Colon (tissue), 2 donors: Measurements from ENCODE around the gene WAPL.

Experiments used
- FAIRE-seq: peaks from 2 replicates; lab custom pipeline; 2012; peaks lifted over from hg19 to GRCh38; lab: Jason Lieb, UNC
- donor health status: control.
- donor health status: control.

The WAPL gene

DNA sequence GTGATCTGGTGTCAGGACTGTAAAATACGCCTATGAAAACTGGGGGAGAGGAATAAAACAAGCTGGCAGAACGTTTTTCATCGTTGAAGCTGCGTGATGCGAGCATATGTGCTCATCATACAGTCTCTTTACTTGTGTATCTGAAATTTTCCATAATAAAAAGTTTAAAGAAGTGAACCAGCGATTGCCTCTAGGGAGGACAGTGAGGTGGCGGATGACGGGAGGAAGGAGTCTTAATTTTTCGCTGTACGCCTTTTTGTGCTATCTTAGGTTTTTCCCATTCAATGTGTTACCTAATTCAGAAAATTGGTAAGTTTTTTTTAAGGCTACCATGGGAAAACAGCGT, 891 bp upstream of the WAPL start:
- no peak for FAIRE-seq

DNA sequence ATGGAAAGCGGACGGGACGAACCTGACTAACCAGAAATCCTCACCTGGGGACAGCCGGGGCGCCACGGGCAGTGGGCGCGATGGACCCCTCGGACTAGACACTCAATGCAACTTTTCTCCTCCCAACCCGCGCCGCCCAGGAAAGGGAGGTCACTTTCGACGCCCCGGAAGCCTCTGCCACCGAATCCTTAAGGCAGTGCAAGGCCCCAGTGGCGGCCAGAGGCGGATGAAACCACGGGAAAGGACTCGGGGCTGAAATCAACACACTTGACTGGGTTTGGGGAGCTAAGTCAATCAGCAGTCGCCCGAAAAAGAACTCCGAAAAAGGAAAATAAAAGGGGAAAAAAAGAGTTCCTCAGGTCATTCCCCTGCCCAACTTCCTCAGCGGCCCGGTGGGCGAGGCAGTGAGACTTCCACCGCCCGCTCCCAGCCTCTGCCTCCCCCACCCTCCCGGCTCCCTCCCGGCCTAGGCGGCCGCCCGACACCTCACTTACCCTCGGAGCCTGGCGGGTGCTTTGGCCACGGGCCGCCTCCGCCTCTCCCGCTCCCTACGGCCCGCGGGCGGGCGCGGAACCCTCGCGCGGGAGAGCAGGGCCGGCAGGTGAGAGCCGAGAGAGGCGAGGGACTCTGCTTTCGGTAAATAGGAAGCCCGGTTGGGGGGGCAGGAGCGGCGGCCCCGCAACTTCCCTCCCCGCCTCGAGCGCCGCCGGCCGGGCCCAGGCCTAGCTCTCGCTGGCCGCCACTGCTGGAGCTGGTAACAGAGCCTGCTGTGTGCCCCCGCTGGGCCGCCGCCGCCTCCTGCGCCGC, 518 bp downstream of the WAPL start:
- FAIRE-seq: no peak

DNA sequence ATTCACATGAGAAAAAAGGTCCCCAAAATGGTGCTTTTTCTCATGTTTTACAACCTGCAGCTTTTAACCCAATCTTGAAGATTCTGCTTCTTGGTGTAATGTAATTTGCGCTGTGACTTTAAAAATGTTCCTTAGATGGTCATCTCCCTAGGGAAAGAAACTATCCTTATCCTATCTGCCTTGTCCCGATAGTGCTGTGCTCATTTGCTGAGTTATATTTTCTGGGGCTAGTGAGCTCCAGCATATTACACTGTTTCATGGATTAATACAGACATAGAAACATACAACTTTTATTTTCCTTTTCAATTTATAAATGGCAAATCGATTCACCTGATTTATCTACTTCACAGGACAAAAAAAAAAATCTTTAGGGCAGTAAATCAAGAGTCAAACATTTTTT, 2.8 kb downstream of the WAPL start:
- no peak for FAIRE-seq

DNA sequence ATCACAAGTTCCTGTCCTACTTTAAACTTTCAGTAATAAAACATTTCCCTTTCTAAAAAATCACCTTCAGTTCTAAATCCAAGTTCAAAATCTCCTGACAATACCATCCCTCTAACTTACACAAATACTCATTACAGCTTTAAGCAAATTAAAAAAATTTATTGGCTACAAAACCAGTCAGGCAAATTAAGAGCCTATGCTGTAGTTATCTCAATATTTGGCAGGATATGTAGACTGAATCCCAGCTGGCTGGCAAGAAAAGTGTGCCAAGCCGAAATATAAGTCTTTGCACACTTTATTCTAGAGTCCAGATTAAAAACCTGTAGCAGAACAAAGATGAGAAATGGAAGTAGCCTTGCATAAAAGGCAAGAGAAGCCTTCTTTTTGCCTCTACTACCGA, 9.5 kb downstream of the WAPL start:
- no peak for FAIRE-seq

DNA sequence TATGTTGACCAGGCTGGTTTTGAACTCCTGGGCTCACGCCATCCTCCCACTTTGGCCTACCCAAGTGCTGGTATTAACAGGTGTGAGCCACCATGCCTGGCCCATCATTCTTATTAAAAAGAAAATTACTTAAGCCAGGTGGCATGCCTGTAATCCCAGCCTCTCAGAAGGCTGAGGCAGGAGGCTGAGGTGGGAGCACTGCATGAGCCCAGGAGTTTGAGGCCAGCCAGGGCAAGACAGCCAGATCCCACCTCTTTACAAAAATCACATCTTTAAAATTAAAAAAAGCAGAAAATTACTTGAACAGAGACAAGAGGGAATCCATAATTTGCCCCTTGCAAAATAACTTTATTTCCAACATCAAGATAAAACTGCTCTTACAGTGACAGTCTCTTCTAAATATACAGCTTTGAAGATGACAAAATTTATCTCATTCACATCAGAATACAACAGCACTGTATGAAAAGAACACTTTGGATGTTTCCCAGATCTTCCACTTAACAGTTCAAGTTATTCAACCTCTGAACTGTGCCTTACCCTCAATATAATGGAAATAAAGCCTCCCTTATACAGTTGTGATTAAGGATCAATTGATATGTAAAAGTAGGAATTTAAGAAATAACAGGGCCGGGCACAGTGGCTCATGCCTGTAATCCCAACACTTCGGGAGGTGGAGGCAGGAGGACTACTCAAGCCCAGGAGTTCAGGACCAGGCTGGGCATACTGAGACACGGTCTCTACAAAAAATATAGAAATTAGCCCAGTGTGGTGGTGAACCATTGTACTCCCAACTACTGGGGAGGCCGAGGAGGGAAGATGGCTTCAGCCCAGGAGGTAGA, 10.3 kb downstream of the WAPL start:
- no peak for FAIRE-seq

DNA sequence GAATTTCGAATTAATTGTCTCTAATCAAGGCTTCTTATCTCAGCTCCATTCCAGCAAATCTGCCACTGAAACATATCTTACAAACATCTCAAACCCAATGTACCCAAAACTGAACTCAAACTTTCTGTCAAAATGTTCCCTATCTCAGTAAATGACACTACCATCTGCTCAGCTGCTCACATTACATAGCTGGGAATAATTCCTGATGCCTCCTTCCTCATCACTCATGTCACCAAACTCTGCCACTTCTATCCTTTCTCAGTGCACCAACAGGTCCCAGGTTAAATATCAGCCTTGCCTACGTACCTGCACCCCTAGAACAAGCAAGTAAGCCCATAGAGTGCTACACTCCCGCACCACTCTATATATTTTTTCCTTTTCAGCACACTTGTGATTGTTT, 12.4 kb downstream of the WAPL start:
- no peak for FAIRE-seq

DNA sequence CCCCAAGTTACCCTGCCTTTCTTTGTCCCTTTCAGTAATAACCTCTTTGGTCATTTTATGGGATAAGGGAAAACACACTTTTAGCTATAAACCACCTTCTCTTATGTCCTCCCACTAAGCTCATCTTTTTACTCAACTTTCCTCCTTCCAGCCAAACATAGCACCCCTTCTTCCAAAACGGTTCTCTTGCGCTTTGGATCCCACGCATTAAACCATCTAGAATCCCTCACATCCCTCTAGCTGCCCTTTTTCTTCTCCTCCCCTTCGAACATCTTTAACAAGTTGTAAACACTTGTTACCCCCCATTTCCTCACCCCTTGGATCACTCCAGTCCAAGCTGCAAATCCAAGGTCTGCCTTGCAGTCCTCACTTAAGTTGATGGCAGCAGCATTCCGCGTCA, 13.4 kb downstream of the WAPL start:
- no peak for FAIRE-seq

DNA sequence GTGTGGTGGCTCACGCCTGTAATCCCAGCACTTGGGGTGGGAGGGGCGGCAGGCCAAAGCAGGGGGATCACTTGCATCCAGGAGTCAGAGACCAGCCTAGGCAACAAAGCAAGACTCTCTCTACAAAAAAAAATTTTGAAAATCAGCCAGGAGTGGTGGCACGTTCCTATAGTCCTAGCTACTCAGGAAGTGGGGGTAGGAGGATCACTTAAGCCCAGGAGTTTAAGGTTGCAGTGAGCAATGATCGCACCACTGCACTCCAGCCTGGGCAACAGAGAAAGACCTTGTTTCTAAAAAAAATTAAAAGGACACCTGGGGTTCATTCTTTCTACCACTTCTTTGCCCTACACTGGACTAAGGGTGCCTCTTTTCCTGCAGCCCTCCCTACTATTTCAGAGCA, 15.1 kb downstream of the WAPL start:
- no peak for FAIRE-seq

DNA sequence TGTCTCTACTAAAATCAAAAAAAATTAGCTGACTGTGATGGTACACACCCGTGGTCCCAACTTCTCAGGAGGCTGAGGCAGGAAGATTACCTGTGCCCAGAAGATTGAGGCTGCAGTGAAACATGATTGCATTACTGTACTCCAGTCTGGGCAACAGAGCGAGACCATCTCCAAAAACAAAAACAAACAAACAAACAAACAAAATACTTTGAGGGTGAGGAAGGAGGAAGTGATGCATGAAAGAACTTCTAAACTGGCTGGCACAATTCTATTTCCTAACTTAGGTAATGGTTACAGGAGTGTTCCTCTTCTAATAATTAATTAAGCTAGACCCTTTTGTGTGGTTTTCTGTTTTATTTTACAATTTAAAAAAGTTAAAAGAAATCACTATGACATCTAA, 15.5 kb downstream of the WAPL start:
- no peak for FAIRE-seq

DNA sequence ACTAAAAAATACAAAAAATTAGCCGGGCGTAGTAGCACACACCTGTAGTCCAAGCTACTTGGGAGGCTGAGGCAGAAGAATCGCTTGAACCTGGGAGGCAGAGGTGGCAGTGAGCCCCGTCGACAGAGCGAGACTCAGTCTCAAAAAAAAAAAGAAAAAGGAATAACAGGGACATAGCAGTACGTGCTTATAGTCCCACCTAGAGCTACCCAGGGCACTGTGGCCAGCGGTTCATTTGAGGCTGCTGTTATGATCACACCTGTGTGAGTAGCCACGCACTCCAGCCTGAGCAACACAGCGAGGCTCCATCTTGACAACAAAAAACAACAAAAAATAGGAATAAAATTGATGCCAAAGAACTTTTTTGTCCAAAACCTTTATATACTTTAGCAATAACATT, 17.1 kb downstream of the WAPL start:
- no peak for FAIRE-seq

DNA sequence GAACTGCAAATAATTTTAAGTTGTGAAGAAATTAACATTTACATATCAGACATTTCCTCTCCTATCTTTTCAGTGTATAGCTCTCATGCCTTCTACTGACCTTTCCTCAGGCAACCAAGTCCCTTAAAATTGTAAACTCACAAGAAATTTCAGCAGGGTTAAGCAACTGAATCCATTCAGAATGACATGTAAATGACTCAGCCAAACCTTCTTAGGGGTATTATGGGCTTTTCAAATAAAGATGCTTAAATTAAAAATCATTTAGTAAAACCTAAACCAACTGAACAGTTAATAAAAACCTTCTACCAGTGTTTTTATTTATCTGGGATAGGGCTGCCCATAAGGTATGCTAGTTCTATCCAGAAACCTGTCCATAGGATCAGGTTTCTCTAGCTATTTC, 20.7 kb downstream of the WAPL start:
- FAIRE-seq: no peak

DNA sequence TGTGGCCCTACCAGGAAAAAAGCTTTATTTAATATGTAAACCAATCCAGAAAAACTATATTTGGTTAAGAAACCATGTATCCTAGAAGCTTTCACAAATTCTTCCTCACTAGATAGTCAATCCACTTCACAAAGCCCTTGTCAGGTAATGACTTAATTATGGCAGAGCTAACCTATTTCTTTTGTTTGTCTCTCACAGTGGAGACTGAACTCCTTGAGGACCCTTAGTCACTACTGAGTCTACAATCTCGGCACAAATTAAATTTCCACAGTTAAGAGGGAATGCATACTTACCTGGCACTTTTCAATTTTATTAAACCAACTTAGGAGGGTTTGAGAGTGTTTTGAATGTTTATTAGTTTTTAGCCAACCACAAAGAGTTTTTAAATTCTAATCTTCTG, 23.0 kb downstream of the WAPL start:
- FAIRE-seq: no peak

DNA sequence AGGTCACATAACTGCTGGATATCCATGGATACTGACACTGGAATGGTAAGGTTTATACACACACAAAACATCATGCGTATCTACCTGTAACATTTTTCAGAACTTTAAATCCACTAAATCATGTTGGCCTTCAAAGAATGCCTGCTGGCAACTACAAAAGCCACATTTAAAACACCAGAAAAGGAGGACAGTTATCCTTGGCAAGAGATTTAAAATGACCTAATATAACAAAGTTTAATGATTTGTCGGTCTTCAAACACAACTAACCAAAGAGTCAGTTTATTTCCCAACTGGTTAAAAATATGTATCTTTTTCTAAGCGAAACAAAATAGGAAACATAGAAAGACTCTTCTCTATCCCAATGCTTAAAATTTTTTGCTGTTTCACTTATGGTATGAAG, 24.0 kb downstream of the WAPL start:
- FAIRE-seq: no peak

DNA sequence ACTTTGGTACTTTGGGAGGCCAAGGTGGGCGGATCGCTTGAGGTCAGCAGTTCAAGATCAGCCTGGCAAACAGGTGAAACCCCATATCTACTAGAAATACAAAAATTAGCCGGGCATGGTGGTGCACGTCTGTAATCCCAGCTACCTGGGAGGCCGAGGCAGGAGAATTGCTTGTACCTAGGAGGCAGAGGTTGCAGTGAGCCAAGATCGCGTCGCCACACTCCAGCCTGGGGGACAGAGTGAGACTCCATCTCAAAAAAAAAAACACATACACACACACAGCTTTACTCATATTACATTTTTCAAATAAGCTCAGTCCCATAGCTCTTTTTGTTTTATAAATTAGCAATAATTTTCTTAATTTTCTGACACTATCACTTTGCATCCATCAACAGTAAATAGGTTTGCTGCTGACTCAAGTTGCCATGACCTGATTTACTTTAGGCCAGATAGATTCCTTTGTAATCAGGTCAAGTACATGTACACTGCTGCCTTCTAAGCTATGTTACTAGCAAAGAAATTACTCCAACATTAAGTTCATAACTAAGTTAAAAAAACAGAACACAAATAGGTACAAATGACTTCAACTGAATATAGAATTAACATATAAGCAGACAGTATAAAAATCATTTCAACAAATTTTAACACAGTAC, 31.5 kb downstream of the WAPL start:
- no peak for FAIRE-seq

DNA sequence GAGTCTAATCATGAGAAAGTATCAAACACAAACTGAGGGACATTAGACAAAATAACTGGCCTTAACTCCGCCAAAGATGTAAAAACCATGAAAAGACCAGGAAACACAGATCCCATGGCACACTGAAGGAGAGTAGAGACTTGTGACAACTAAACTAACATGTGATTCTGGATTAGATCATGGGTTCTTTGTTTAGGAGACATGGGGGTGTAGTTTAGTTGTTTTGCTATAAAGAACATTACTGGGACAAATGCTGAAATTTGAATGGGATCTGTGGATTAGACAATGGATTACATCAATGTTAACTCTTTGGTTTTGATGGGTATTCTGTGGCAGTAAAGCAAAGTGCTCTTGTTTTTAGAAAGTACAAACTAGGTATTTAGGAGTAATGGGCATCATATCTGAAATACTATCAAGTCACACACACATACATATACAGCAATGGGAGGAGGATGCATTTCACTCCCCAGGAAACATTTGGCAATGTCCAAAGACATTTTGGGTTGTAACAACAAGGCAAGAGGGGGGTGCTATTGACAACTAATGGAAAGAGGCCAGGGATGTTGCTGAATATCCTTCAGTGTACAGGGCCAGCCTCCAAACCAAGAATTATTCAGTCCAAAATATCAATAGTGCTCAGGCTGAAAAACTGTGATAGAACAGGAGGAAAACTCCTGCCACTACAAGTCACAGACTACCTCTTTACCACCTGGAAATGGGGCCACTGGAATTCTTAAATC, 32.4 kb downstream of the WAPL start:
- no peak for FAIRE-seq

DNA sequence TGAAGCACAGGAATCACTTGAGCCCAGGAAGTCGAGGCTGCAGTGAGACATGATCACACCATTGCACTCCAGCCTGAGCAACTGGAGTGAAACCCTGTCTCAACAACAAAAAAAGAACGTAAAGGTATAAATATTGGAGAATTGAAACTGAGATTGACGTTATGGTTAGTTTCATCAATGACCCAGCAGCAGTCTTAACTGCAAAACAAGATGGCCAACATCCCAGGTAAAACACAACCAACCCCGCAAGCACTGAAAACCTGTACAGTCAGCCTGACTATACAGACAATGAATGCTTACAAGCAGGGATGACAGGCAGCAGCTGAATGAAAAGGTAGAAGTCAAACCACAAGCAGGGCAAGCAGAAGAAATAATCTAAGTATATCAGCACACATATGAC, 34.7 kb downstream of the WAPL start:
- no peak for FAIRE-seq

DNA sequence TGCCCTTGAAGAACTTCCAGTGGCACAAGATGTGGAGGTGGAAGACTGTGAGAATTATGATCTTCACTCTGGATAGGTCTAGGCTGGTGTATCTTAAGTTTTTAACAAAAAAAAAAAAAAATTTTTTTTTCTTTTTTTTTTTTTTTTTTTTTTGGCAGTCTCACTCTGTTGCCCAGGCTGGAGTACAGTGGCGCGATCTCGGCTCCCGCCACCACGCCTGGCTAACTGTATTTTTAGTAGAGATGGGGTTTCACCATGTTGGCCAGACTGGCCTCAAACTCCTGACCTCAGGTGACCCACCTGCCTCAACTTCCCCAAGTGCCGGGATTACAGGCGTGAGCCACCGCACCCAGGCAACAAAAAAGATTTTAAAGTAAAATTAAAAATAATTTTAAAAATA, 37.9 kb downstream of the WAPL start:
- no peak for FAIRE-seq

DNA sequence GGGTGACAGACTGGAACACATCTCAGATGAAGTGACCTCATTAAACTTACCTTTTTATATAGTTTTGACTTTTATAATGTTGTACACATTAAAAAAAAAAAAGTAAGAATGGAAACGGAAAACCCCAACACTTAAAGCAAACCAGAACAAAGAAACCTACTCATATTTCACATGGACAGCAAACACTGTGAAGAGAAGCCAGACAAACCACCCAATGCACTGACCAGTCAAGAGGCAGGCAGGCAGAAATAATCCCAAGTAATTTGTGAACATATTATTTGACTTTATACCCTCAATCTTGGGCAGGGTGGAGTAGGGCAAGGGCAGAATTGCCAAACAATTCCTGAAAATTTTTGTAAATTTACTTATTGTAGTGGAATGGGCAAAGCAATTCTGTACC, 39.8 kb downstream of the WAPL start:
- FAIRE-seq: no peak

DNA sequence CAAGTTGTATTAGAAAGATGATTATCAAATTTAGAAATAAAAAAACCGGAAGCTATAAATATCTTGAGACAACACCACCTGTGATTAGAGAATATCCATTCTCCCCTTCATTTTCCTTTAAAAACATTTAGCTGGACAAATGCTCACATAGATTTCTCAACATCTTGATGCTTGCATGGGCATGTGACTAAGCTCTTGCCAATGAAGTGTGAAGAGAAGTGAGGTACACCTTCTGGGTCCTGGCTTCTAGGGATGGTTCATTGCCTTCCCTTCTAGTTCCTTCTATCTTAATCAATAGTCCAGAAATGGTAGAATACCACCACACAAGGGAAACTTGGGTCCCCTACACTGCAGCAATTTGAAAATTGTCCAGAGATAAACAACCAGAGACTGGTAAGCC, 41.0 kb downstream of the WAPL start:
- no peak for FAIRE-seq

DNA sequence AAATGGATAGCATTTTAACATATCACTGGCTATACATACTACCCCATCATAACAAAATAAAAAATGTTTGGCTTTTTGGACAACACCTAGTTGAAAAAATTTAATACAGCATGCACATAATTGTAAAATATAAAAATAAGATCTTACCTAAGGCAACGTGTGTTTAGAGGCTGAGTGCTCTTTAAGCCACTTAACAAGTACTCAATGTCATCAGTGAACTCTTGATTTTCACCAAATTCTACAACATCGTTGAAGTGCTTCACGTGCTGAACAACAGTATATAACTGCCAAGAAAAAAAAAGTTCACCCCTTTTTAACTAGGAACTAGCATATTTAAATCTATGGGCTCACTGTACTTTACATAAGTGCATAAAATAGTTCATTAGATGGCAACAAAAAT, 49.5 kb downstream of the WAPL start:
- FAIRE-seq: no peak

DNA sequence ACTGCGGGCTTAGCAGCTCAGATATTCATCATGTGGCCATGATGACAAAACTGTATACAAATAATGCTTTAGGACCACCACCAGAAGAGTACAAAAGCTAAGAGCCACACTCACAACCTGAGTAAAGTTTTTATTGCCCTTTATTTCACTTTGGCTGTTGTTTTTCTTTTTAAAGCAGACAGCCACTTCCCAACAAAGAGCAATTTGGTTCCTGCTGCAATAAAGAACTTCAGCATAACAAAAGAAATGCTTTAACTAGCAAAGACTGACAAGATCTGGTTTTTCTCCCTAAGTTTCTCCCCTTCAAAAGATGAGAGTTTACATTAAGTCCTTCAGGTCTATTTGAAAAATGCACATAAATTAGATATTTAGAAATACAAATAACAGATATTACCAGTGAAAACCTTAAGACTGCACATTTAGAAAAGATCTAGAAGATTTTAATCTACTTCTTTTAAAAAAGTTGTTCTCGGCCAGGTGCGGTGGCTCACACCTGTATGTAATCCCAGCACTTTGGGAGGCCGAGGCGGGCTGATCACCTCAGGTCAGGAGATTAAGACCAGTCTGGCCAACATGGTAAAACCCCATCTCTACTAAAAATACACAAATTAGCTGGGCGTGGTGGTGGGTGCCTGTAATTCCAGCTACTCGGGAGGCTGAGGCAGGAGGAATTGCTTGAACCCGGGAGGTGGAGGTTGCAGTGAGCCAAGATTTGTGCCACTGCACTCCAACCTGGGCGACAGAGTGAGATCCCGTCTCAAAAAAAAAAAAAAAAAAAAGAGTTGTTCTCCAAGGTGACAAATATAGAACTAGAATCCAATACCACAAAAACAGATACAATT, 59.4 kb downstream of the WAPL start:
- no peak for FAIRE-seq

DNA sequence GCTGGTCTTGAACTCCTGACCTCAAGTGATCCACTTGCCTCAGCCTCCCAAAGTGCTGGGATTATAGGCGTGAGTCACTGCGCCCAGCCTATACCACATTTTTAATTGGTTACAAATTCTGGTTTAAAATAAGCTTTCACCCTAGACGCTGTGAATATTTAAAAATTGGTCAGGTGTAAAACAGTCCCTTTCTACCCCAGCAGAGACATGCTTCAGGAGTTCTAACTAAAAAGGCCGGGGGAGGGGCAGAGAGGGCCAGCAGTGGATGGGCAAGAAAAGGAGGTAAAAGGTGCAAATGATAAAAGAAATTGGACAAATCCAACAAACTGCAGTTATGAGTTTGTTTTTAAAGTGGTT, 70.0 kb downstream of the WAPL start:
- FAIRE-seq: no peak
